Stimulated activated CD8-positive, alpha-beta memory T cell treated with anti-CD3 and anti-CD28 coated beads, Interleukin-4, amount 100 ng/mL, for 48 hours (primary cell): ENCODE measurements around the gene FAM83F.
"Not testable (repeated sequence)": the region's sequence is repeated elsewhere in the genome, so short reads cannot be mapped to it uniquely, and the experiment has no call there.

ENCODE experiments used
- DNase-seq: peaks from one replicate; pipeline ENCODE4 v3.0.0-alpha.2; 2020

FAM83F gene

DNA sequence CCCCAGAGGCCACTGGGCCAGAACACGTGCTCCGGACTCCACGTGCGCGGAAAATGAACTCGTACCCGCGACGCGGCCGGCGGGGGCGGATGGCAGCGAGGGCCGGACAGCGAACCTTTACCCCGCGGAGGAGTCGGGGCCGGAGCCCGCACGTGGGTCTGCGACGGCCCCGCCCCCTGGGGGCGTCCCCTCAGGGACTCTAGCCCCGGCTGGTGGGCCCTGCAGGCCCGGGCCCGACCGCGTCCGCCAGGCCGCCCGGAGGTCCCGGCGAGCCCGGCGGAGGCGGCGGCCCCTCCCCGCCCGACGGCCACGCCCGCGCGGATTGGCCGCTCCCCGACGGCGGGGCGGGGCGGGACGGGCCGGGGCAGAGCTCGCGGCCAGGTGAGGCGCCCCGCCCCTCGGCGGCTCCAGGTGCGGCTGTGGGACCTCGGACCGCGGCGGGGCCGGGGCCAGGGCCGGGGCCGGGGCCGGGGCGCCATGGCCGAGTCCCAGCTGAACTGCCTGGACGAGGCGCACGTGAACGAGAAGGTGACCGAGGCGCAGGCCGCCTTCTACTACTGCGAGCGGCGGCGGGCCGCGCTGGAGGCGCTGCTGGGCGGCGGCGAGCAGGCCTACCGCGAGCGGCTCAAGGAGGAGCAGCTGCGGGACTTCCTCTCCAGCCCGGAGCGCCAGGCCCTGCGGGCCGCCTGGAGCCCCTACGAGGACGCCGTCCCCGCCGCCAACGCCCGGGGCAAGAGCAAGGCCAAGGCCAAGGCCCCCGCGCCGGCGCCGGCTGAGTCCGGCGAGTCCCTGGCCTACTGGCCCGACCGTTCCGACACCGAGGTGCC, at the start of gene FAM83F:
TSS of gene FAM83F (plus strand) at position 389 of the 827 bp plus-strand sequence. CDS start at position 478, 89 bp downstream.
- DNase-seq, result peak; percentile 39

DNA sequence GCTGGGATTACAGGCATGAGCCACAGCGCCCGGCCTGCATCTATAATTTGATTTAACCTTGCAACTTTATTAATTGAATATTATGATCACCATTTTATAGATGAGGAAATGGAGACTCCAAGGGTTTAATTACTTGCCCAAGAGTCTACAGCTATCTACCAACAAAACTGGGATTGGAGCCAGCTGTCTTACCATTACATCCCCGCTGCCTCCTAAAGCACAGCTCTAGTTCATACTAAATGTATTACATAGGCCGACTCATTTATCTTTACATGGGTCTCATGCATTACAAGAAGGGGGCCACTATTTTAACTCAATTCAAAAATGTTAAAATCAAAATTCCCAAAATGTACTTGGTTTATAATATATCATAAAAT, 48.6 kb upstream of the FAM83F start:
- DNase-seq, result no peak

DNA sequence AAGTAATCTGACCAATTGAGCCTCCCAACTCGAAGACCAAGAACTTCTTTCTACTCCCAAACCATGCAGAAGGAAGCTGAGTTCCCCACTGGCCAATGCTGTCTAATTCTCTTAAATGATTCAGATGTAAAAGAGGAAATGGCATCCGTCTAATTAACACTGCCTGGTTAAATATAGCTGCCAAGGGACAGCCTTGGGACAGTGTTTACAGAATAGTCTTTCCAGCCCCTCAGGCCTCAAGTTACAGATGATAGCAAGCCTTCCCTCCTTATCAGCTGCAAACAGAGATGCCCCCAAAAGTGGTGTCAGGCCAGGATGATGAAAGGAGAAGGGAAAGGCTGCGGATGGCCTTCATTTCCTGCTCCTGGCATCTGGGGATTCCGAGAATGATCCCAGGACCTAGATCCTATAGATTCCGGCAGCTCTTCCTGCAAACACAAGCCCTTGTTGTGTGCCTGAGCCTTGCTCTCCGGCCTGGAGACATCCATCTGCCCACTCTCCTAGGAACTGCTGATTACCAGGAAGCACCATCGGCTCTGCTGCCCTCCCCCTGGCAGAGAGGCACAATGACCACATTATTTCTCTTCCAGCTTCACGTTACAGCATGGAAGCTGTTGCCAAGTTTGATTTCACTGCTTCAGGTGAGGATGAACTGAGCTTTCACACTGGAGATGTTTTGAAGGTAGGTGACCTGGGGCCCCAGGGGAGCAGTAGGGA, 48.1 kb upstream of the FAM83F start:
- DNase-seq, result no peak

DNA sequence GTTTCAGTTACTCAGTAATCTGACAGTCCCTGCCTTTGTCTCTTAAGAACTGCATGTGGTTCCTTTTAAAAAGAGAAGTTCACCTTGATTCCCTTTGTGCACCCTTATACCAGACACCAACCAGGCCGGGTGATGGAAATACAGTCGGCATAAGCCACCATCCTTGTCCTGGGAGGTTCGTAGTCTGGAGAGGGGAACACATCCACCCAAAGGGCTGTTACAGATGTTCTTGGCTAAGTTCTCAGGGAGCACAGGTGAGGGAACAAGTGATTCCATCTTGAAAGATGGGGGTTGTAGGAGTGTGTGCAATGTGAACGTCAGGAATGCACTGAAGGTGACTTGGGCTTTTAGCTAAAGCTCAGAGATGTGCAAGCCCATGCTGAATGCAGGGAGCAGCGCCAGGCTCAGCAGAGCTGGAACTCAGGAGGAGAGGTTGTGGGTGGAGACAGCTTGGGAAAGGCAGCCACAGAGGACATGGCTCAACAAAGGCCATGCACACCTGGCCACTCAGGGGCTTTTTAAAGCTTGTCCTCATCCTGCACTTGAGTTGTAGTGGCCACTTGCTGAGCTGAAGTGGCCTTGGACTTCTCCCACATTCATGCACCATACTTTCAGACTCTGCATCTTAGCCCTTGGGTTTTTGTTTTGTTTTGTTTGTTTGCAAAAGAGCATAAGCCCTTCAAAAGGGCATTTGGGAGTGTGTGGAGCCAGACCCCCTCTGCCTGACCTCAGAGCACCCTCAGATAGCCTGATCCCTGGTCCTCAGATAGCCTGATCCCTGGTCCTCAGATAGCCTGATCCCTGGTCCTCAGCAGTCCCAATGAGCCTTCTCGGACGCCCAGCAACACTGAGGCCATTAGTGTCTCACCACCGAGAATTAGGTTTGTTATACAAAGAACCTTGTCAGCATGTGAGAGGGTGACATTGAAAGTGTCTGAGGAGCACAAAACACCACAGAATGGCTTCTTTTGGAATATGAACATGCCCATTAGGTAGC, 47.2 kb upstream of the FAM83F start:
- DNase-seq, result no peak

DNA sequence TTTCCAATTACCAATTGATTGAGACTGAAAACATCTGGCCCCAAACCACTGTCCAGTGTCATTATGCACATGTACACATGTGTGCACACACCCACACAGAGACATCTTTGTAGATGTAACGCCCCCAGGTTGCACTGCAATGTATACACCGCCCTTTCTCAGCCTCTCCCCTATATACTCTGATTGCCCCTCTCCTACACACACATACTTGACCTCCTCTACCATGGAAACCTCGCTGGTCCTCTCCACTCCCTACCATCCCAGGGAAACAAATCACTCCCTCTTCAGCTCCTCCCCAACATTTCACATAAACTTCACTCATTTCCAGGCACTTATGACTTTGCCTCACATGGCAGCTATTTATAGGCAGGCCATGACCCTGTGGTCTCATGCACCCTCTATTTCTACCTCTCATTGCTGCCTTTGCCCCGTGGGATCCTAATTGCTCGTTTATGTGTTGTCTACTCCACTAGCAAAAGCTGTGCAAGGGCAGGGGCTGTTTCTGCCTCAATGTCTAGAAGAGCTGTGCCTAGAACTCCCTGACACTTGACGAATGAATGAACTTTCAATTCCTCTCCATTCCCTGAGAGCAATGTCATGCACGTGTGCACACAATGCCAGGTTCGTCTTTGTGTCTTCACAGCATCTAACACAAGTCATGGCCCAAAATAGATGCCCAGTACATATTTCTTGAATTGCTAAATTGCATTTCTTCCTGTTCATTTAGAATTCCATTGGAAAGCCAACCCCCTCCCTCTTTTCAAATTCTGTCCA, 44.6 kb upstream of the FAM83F start:
- no peak for DNase-seq

DNA sequence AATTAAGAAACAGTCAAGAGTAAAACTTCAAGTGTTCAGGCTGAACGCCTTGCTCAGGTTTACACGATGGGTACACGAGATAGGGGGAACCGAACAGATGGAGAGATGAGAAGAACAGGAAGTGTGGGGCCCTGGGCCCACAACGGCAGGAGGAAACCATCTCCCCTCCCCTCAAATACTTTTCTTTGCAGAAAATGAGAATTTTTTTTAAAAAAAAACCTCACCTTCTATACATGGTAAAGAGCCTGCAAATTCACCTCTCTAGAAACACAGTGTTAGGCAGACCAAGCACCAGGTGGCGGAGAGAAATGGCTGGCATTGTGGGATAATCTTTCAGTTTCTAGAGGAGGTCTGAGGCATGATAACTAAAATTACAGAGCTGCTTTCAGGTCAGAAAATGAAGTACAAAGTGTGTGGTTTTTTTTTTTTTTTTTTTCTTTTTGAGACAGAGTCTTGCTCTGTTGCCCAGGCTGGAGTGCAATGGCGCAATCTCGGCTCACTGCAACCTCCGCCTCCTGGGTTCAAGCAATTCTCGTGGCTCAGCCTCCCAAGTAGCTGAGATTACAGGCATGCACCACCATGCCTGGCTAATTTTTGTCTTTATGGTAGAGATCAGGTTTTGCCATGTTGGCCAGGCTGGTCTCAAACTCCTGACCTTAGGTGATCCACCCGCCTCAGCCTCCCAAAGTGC, 43.0 kb upstream of the FAM83F start:
- DNase-seq, result not testable (repeated sequence)

DNA sequence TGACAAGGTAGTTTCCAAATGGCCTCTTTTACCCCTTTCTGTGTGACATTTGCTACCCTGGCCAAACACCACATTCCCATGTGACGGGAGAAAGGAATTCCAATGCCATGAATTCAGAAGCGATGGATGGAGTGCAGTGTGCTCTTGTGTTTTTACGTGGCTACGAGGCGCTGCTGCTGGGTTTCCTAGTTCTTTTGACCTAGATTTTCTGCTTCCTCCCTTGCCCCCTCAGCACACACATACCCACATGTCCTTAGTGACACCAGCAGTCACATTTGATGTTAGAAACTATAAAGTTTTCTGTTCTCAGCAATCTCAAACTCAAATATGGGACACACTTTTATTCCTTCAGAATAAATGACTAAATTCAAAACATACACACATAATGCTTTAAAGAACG, 42.4 kb upstream of the FAM83F start:
- no peak for DNase-seq

DNA sequence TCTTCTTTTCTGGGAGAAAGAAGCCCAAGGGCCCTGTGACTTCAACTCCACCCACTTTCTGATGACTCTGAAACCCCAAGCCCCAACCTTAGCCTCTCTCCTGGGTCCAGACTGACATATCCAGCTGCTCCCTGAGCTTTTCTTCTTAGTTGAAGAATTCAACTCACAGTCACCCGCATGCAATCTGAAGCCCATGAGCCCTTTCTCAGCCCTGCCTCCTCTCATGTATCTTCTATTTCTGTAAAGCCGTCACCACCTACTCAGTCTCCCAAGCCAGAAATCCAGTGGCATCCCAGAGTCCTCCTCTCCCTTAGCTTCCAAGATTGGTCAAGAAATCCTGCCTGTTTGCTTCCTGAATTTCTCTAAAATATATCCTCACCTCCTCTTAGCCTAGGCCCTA, 41.7 kb upstream of the FAM83F start:
- DNase-seq, result no peak

DNA sequence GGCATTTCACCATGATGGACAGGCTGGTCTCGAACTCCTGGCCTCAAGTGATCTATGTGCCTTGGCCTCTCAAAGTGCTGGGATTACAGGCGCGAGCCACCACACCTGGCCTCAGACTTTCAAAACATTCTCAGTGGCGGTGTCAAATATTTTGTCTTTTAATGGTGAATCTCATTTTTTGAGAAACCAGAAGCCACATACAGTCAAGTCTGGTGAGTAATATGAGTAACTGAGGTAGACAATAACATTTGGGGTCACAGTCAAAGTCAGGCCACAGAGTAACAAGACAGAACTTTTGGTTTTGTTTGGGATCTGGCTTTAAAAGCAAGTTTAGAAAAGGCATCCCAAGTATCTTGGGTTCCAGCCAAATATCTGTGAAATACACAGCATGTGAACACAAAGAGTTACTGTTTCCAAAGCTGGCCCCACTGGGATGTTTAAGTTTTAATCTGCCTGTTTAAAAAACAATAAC, 40.1 kb upstream of the FAM83F start:
- DNase-seq, result peak; percentile 47

DNA sequence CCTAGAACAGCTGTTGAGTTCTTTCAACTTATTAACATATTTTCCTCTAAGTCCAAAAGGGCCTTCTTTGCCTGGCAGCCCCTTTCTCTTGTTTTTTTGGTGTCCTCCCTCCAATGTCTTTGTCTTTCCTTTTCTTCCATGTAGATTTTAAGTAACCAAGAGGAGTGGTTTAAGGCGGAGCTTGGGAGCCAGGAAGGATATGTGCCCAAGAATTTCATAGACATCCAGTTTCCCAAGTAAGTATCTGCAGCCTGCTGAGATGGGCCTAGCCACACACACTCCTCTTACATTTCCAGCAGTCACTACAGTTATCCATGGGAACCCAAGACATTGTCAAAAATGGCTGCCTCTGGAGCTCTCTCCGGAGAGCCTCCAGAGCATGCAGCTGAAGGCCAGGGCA, 39.1 kb upstream of the FAM83F start:
- no peak for DNase-seq

DNA sequence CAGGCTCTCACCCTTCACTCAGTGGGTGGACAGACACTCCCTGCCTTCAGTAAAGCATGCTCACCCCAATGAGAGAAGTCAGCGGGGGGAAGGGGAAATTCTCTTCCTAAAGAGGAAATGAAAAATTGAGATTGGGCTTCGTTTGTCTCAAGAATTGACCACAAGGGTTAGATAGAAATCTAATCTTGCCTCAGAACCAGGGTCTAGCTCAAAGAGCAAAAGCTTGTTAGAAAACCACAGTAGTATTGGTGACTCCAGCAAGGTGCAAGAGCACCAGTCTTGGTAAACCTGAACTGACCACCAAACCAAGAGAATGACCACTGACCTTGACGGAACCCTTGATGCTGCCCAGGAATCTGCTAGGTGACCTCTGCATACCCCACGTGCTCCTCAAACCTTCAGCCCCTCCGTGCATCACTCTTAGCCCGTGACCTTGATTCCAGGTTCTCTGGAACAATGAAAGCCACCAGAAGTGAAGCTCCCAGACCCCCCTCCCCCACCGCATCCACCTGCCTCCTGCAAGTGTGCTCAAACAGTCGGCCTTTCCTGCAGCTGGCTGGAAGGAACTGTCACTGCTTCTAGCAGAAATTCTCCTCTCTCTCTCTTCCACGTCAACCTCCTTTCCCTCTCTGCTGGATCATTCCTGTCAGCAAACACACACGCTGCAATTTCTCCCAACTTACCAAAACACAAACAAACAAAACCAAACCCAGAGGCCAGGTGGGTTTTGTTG, 37.7 kb upstream of the FAM83F start:
- no peak for DNase-seq

DNA sequence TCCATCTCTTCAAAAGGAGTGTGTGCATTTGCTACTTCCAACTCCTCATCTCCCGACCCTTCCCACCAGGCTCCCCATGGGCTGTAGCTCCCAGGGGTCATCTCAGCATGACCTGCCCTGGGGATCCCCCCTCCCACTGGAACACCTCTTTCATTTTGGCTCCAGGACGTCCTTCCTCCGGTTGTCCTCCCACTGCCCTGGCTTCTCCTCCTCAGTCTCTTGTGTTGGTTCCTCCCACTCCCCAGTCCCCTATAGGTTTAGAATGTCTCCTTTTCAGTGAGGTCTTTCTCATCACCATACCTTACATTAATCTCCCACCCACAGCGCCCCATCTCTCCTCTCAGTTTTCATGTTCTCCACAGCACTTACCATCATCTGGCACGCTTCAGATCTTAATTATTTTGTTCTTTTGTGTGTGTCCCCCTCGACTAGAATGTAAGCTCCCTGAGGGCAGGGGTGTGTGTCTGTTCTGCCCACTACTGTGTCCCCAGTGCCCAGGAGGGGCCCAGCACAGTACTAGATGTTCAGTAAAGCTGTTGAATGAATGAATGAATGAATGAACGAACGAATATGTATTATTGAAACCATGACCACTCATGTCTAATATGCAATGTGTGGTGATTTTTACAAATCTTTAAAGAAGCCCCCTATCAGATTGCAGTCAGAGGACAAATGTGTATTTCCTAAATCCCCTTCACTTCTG, 36.6 kb upstream of the FAM83F start:
- no peak for DNase-seq

DNA sequence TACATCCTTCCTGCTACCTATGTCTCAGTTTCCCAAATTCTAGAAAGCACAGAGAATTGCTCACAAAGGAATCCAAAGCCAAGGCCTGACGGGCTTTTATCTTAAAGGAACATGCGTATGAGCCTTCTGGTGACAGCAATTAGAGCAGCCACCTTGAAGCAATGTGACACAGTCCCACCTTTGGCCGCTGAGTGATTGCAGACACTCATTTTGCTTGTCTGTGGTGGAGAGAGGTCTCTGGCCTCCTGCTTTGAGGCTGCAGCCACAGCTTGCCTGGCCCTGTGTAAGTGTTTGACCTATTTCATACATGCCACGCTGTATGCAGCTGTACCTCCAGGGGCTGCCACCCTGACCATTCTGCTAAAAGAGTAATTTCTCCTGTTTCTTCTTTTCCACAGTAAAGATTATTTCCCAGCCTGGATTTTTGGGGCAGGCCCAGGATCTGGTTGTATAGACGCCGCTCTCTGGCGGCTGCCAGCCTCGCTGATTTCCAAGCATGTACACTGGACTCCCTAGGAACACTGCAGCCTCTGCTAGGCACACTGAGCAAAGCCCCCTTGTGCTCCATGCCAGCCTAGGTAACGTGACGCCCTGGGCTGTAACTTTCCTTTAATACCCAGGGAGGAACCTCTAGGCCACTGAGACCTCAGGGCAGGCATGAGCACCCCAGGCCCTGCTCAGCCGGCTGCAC, 35.7 kb upstream of the FAM83F start:
- no peak for DNase-seq

DNA sequence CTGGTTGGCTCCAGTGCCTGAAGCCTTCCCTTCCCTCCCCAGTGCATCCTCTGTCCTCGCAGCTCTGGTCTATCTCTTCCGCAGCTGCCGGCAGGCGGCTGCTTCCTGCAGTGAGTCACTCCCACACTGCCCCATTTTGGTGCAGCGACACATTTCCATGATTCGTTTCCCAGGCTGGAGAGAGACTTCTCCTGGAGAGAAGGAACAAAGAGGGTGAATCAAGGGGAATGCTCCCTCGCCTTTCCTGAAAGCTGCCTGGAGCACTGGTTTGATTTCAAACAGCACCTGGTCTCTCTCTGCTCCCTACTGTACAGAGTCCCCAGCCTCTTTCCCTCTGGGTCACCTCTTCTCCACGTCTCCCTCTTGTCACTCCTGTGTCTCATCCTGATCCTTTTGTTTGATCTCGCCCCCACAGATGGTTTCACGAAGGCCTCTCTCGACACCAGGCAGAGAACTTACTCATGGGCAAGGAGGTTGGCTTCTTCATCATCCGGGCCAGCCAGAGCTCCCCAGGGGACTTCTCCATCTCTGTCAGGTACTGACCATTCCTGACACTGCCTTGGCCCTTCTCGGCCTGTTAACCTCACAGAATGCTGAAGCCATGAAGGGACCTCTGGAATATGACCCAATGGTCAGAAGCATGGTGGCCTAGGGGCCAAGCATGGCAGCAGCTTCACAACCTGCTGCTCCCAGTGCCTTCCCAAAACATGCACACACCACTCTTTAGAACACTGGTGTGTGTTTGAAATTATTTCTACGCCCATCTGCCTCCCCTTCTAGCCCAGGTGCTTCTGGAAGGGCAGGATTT, 34.9 kb upstream of the FAM83F start, which contains the start of gene TMA7B:
TSS of gene TMA7B (plus strand) at position 758 of the 808 bp plus-strand sequence. CDS start 3,978 bp downstream, outside the sequence.
- DNase-seq, result no peak

DNA sequence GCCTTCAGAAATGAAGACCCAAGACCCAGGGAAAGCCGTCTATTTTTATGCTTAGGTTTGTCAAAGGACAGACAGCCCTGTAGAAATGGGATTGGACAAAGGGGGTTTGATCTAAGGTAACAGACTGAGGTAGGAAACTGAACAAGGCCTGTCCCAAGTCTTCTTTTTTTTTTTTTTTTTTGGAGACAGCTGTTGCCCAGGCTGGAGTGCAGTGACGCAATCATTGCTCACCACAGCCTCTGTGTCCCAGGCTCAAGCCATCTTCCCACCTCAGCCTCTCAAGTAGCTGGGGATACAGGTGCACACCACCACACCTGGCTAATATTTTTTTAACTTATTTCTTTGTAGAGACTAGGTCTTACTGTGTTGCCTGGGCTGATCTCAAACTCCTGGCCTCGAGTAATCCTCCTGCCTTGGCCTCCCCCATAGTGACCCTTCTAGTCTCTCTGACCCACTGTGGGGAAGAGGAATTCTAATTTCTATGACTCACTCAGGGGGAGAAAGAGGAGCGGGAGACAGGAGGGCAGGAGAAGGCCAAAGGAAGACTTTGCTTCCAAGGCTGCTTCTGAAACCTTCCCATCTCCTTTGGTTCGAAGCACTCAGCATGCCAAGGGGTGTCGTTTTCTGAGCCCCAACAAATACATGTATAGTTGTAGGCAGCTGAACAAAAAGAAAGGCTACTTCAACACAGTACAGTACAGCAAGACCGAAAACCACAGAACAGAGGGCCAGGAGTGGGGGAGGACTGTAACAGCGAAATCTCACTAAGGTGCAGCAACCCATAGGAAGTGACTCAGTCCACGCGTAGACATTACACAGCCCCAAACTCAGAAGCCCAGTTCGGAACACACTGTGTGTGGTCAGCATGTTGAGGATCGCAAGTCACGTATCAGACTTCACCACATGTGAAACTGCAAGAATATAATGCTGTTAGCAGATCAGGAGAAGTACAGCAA, 33.7 kb upstream of the FAM83F start:
- peak; percentile 79 for DNase-seq

DNA sequence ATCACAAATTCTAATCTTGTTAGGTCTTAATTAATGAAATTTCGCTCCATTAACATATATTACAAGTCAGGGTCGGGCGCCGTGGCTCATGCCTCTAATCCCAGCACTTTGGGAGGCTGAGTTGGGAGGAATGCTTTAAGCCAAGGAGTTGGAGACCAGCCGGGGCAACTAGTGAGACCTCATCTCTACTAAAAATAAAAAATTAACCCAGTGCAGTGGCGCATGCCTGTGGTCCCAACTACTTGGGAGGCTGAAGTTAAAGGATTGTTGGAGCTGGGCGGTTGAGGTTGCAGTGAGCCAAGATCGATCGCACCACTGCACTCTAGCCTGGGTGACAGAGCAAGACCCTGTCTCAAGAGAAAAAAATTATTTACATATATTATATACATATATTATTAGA, 32.7 kb upstream of the FAM83F start:
- no peak for DNase-seq

DNA sequence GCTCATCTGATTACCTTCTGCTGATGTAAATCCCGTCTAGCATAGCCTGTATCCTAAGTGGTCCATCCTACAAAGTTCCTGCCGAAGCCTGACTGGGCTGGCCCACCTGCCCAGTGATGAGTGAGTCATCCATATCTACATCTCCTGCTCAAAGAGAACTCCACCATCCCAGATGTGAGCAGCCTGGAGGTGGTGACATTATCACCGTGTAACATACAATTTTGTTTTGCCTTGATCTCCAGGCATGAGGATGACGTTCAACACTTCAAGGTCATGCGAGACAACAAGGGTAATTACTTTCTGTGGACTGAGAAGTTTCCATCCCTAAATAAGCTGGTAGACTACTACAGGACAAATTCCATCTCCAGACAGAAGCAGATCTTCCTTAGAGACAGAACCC, 29.0 kb upstream of the FAM83F start:
- no peak for DNase-seq
